Liver (tissue), 3 donors: ENCODE measurements around the gene ZSCAN30.

ENCODE experiments used
- CTCF ChIP-seq: fragments of 150-350 bp; IDR thresholded peaks from 2 replicates; pipeline ENCODE4 v1.5.1; 2017; ENCODE audit warnings: improper control_type of control experiment, low read depth, low read length; ENCODE audit not compliant: missing input control
- MAX ChIP-seq: IDR thresholded peaks from 2 replicates; pipeline ENCODE4 v1.6.1; 2016; ENCODE audit warnings: antibody characterized with exemption
- REST ChIP-seq: IDR thresholded peaks from 2 replicates; pipeline ENCODE4 v1.6.1; 2016; ENCODE audit warnings: antibody characterized with exemption, mild to moderate bottlenecking
- RXRA ChIP-seq, 2 donors: IDR thresholded peaks; 2 replicates each; pipeline ENCODE4 v1.6.1; 2017 to 2018; ENCODE audit warnings: antibody characterized with exemption in 2 of 2, mild to moderate bottlenecking in 1 of 2
- donor health status: healthy.
- donor health status: healthy.

- TF ChIP-seq CTCF, result no peak
- no peak for TF ChIP-seq REST
- TF ChIP-seq MAX, result no peak
- TF ChIP-seq RXRA (IDR thresholded peaks at IDR 0.05), result no peak
Measured at GRCh38 chr18:35331367-35332087, 41.5 kb upstream of the ZSCAN30 start.
